Activated B cell treated with CpG ODN at 0.5 μM for 24 hours (primary cell): ENCODE data around the gene SLC22A2. TPM values are rescaled to one million over a fixed set of nuclear protein-coding genes. Genes with fewer than 3 reads are reported as not detected.

Experiments used
- ATAC-seq: fragments of 200-7000 bp; cut with Tn5 transposase; one replicate; pipeline ENCODE4 v1.10.0; 2021; ENCODE audit warnings: low read depth, mild to moderate bottlenecking, moderate library complexity
- CTCF ChIA-PET: fragments of 350-600 bp; sonication (Branson Sonifier 250); formaldehyde crosslinking; loops from one replicate; lab custom pipeline; 2021; ENCODE audit warnings: antibody characterized with exemption; lab: Charles Lee
- POLR2A ChIA-PET: fragments of 350-600 bp; sonication (Branson Sonifier 250); formaldehyde crosslinking; loops from one replicate; lab custom pipeline; 2021; ENCODE audit warnings: antibody characterized with exemption; lab: Charles Lee
- DNase-seq: peaks from one replicate; pipeline ENCODE4 v3.0.0; 2022
- H3K27ac Mint-ChIP-seq: one replicate; pipeline ENCODE4 v1.8.0; 2020; ENCODE audit warnings: mixed read lengths
- H3K27me3 Mint-ChIP-seq: one replicate; pipeline ENCODE4 v1.8.0; 2021; ENCODE audit warnings: mixed read lengths
- H3K36me3 Mint-ChIP-seq: one replicate; pipeline ENCODE4 v1.8.0; 2021; ENCODE audit warnings: low read depth, mixed read lengths
- H3K4me1 Mint-ChIP-seq: one replicate; pipeline ENCODE4 v1.8.0; 2021; ENCODE audit warnings: mixed read lengths
- H3K4me3 Mint-ChIP-seq: one replicate; pipeline ENCODE4 v1.8.0; 2020; ENCODE audit warnings: mild to moderate bottlenecking, mixed read lengths
- H3K9me3 Mint-ChIP-seq: one replicate; pipeline ENCODE4 v1.8.0; 2020; ENCODE audit warnings: mixed read lengths
- CTCF ChIP-seq: fragments of 200-600 bp; IDR thresholded peaks from one replicate; pipeline ENCODE4 v1.8.0; 2022; ENCODE audit warnings: antibody characterized with exemption, mild to moderate bottlenecking
- intact Hi-C: fragments of 100-400 bp; cut with micrococcal nuclease; formaldehyde crosslinking; loops from one replicate; pipeline ENCODE4 v1.15.1; 2024
- total RNA-seq: library from RNA; stranded (reverse); gene quantifications from 2 replicates; pipeline ENCODE4 v1.2.3, GENCODE V29; 2022

SLC22A2 gene
- total RNA-seq, 1 donor from 2014 or later = not detected

- Mint-ChIP-seq H3K36me3 (no peaks in the 10 kb centered on the region), H3K27ac (no peak overlapping the region), H3K4me3 (no peak overlapping the region), H3K9me3 (peaks cover 4% of the 10 kb centered on the region), H3K4me1 (no peaks in the 10 kb centered on the region), H3K27me3 (peaks cover 2% of the 10 kb centered on the region)
- intact Hi-C loops = no loop called here
- no peak for ATAC-seq
- no peak for TF ChIP-seq CTCF
- ChIA-PET CTCF (no interaction called here), POLR2A (no interaction called here)
- DNase-seq = no peak
These were observed 19.7 kb upstream of the SLC22A2 start for GRCh38 chr6:160278311-160278710.

DNA sequence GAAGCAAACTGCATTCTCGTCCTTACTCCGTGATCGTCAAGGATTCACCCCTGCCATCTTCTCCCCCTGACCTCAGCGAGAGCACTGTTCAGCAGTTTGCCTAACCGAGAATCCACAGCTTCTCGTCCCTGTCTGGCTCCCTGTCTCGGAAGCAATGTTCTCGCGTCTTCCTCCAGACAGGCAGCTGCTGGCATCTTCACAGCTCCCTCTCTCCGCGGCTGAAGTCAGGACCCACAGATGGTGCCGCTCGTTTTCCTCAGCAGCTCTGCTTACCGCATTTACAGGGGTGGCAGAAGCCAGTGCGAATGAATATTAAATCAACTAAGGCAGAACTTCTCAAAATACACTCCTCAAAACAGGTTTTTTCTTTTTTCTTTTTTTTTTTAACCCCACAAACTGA is 18.9 kb upstream of the SLC22A2 start:
- intact Hi-C loops = no loop called here
- ATAC-seq (no peak), DNase-seq (no peak)
- Mint-ChIP-seq H3K27ac (no peak overlapping the region), H3K4me3 (no peak overlapping the region), H3K27me3 (peaks cover under 1% of the 10 kb centered on the region), H3K36me3 (no peaks in the 10 kb centered on the region), H3K9me3 (peaks cover 4% of the 10 kb centered on the region), H3K4me1 (no peaks in the 10 kb centered on the region)
- POLR2A ChIA-PET = no interaction called here
- no peak for TF ChIP-seq CTCF
- CTCF ChIA-PET = interaction anchor here (0.6 kb wide), 2 partner anchors 25 to 35 kb away, joined by 3 read pairs; no protein-coding TSS in a partner anchor

- intact Hi-C loops = no loop called here
- ATAC-seq = no peak
- Mint-ChIP-seq H3K4me3 (no peak overlapping the region), H3K4me1 (no peaks in the 10 kb centered on the region), H3K36me3 (no peaks in the 10 kb centered on the region), H3K27me3 (no peaks in the 10 kb centered on the region), H3K27ac (no peak overlapping the region), H3K9me3 (peaks cover 4% of the 10 kb centered on the region)
- TF ChIP-seq CTCF = no peak
- DNase-seq = no peak
- ChIA-PET CTCF (interaction anchor here (0.6 kb wide), 1 partner anchor 35 kb away, joined by 3 read pairs; no protein-coding TSS in a partner anchor), POLR2A (no interaction called here)
These were observed 18.5 kb upstream of the SLC22A2 start for GRCh38 chr6:160277144-160277543.

GRCh38 chr6:160276126-160276525 is 17.5 kb upstream of the SLC22A2 start:
- ChIA-PET POLR2A (no interaction called here), CTCF (no interaction called here)
- Mint-ChIP-seq H3K4me3 (no peak overlapping the region), H3K36me3 (no peaks in the 10 kb centered on the region), H3K9me3 (peaks cover 4% of the 10 kb centered on the region), H3K27me3 (peaks cover 2% of the 10 kb centered on the region), H3K4me1 (no peaks in the 10 kb centered on the region), H3K27ac (no peak overlapping the region)
- TF ChIP-seq CTCF = no peak
- intact Hi-C loops = no loop called here
- no peak for DNase-seq
- ATAC-seq = no peak

- peaks cover 4% of the 10 kb centered on the region for H3K9me3 Mint-ChIP-seq
- POLR2A ChIA-PET = no interaction called here
- no peak for ATAC-seq
- CTCF ChIA-PET = no interaction called here
- no peaks in the 10 kb centered on the region for H3K36me3 Mint-ChIP-seq
- no peak overlapping the region for H3K4me3 Mint-ChIP-seq
- TF ChIP-seq CTCF = no peak
- no peaks in the 10 kb centered on the region for H3K4me1 Mint-ChIP-seq
- intact Hi-C loops = no loop called here
- no peak overlapping the region for H3K27ac Mint-ChIP-seq
- H3K27me3 Mint-ChIP-seq = peaks cover 2% of the 10 kb centered on the region
- DNase-seq = no peak
These were observed 16.9 kb upstream of the SLC22A2 start for GRCh38 chr6:160275511-160276003.
